DND-41 (cell line): ENCODE results near the gene TMEM88.
"Not testable (repeated sequence)": the region's sequence is repeated elsewhere in the genome, so short reads cannot be mapped to it uniquely, and the experiment has no call there.

ENCODE experiments used
- ATAC-seq: fragments of 200-7000 bp; cut with Tn5 transposase; 3 replicates; pipeline ENCODE4 v1.9.1; 2021; ENCODE audit warnings: low read depth; ENCODE audit not compliant: insufficient read depth
- DNase-seq: peaks from one replicate; pipeline ENCODE4 v3.0.0-alpha.2; 2020
- H2AFZ ChIP-seq: 2 replicates; pipeline ENCODE4 v1.6.0; 2012; ENCODE audit warnings: low read depth, low read length
- H3K27ac ChIP-seq: 2 replicates; pipeline ENCODE4 v1.5.1; 2012; ENCODE audit warnings: low read length, inconsistent platforms
- H3K27me3 ChIP-seq: fragments of 200-600 bp; sonication (generic); 2 replicates; pipeline ENCODE4 v1.6.0; 2012; ENCODE audit warnings: low read length, mild to moderate bottlenecking, inconsistent platforms; ENCODE audit not compliant: insufficient read depth, poor library complexity
- H3K36me3 ChIP-seq: 2 replicates; pipeline ENCODE4 v1.5.1; 2012; ENCODE audit warnings: low read length, inconsistent platforms; ENCODE audit not compliant: insufficient read depth
- H3K4me1 ChIP-seq: 2 replicates; pipeline ENCODE4 v1.5.1; 2012; ENCODE audit warnings: mild to moderate bottlenecking, low read length; ENCODE audit not compliant: insufficient read depth
- H3K4me2 ChIP-seq: 2 replicates; pipeline ENCODE4 v1.6.0; 2012; ENCODE audit warnings: mild to moderate bottlenecking, moderate library complexity, low read length, inconsistent platforms; ENCODE audit not compliant: insufficient read depth
- H3K4me3 ChIP-seq, 2 experiments: fragments of 200-600 bp in 1 of 2; shearing (Covaris generic) in 1 of 2; 2 replicates each; pipeline ENCODE4 v1.5.1; 2012 to 2016; ENCODE audit warnings: inconsistent platforms in 2 of 2, low read length in 2 of 2, mild to moderate bottlenecking in 2 of 2, low read depth in 1 of 2, moderate library complexity in 1 of 2
- H3K79me2 ChIP-seq: 2 replicates; pipeline ENCODE4 v1.6.0; 2012; ENCODE audit warnings: low read length, inconsistent platforms; ENCODE audit not compliant: insufficient read depth
- H3K9ac ChIP-seq: 2 replicates; pipeline ENCODE4 v1.6.0; 2012; ENCODE audit warnings: low read depth, mild to moderate bottlenecking, inconsistent platforms, low read length, moderate library complexity
- H3K9me3 ChIP-seq: 2 replicates; pipeline ENCODE4 v1.5.1; 2012; ENCODE audit warnings: low read length, moderate library complexity, mild to moderate bottlenecking, inconsistent platforms; ENCODE audit not compliant: insufficient read depth, severe bottlenecking
- H4K20me1 ChIP-seq: 2 replicates; pipeline ENCODE4 v1.6.0; 2012; ENCODE audit warnings: low read length; ENCODE audit not compliant: insufficient read depth
- EZH2 ChIP-seq: IDR thresholded peaks from 3 replicates; pipeline ENCODE4 v1.6.1; 2012; ENCODE audit warnings: borderline replicate concordance, low read depth, mild to moderate bottlenecking, moderate library complexity, low read length, inconsistent platforms; ENCODE audit not compliant: severe bottlenecking
- TF ChIP-seq, protein P1 (sequence below): IDR thresholded peaks from 2 replicates; pipeline ENCODE4 v1.5.1; 2012; ENCODE audit warnings: borderline replicate concordance, low read length, moderate library complexity, mild to moderate bottlenecking; ENCODE audit not compliant: poor library complexity, severe bottlenecking; ENCODE audit errors: extremely low read depth

Gene TMEM88

DNA sequence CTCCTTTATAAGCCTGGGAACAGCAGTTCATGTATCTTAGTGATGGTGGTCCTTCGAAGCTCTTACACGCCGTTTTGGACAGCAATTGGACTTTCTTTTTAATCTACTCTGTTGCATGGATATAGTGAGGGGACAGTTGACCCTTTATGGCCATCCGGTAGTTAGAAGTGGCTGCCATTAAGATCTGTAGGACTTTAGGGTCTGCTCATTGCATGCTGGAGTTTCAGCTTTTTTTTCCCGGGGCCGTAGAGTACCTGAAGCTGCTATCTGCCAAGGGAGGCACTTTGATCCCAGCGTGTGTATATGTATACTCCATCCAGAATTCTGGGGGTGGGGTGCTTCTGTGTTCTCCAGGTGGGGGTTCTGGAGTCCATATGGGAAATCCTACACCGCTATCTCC is 4.2 kb downstream of the TMEM88 start:
- Histone ChIP-seq H3K36me3 (peaks cover 26% of the 10 kb centered on the region), H4K20me1 (no peaks in the 10 kb centered on the region; the same call in 1 of the 2 replicates), H3K27ac (peak overlapping the region; percentile 98; the same call in 1 of the 2 replicates), H3K79me2 (peaks cover 35% of the 10 kb centered on the region), H2AFZ (no peak overlapping the region), H3K9ac (peak overlapping the region; percentile 79), H3K4me1 (peaks cover 38% of the 10 kb centered on the region), H3K9me3 (no peaks in the 10 kb centered on the region), H3K27me3 (no peaks in the 10 kb centered on the region), H3K4me2 (peak overlapping the region; percentile 100), H3K4me3 (peak overlapping the region in 1 of 2 experiments; percentile 73; a peak in 3 of 4 replicates)
- ATAC-seq (no peak), DNase-seq (no peak)
- TF ChIP-seq EZH2, result no peak
- TF ChIP-seq, protein P1, sequence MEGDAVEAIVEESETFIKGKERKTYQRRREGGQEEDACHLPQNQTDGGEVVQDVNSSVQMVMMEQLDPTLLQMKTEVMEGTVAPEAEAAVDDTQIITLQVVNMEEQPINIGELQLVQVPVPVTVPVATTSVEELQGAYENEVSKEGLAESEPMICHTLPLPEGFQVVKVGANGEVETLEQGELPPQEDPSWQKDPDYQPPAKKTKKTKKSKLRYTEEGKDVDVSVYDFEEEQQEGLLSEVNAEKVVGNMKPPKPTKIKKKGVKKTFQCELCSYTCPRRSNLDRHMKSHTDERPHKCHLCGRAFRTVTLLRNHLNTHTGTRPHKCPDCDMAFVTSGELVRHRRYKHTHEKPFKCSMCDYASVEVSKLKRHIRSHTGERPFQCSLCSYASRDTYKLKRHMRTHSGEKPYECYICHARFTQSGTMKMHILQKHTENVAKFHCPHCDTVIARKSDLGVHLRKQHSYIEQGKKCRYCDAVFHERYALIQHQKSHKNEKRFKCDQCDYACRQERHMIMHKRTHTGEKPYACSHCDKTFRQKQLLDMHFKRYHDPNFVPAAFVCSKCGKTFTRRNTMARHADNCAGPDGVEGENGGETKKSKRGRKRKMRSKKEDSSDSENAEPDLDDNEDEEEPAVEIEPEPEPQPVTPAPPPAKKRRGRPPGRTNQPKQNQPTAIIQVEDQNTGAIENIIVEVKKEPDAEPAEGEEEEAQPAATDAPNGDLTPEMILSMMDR, result no peak

DNA sequence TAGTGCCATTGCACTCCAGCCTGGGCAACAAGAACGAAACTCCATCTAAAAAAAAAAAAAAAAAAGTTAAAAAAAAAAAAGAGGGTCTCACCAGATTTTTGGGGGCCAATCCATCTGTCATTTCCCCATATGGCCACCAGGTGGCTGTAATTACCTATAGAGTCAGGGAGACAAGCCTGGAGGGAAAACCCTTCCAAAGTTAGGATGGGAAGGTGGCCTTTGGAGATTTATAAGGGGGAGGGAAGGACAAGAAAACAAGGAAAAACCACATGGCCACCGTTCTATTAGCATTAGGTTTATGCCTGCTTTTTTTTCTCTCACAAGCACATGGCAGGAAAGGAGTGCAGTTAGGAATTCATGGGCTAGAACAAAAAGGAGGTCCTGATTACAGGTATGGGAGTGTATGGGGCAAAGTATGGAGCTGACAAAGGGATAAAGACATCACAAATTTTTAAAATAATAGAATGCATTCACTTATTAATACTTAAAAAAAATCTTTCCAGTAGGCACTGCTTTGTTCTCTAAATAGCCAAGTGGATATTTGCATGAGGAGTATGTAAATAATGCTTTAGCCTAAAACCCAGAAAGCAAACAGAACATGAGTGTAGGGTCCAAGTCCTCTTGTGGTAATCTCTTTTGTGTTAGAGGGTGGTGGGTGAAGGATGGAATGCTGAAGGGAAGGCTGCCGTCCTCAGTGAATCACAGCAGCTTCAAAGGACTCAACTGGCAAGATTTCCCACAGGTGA is 8.0 kb downstream of the TMEM88 start:
- H2AFZ ChIP-seq, result no peak overlapping the region
- peaks cover 17% of the 10 kb centered on the region for H3K79me2 ChIP-seq
- ATAC-seq (no peak), DNase-seq (peak; percentile 66)
- H3K27me3 ChIP-seq, result no peaks in the 10 kb centered on the region
- H3K9me3 ChIP-seq, result no peaks in the 10 kb centered on the region
- no peak overlapping the region for H3K27ac ChIP-seq
- H3K4me1 ChIP-seq, result peaks cover 19% of the 10 kb centered on the region
- no peak for TF ChIP-seq EZH2
- TF ChIP-seq, protein P1, result peak; percentile 77
- no peak overlapping the region for H3K4me3 ChIP-seq
- H3K36me3 ChIP-seq, result peaks cover 18% of the 10 kb centered on the region
- H3K4me2 ChIP-seq, result no peak overlapping the region
- H4K20me1 ChIP-seq, result no peaks in the 10 kb centered on the region
- H3K9ac ChIP-seq, result no peak overlapping the region

DNA sequence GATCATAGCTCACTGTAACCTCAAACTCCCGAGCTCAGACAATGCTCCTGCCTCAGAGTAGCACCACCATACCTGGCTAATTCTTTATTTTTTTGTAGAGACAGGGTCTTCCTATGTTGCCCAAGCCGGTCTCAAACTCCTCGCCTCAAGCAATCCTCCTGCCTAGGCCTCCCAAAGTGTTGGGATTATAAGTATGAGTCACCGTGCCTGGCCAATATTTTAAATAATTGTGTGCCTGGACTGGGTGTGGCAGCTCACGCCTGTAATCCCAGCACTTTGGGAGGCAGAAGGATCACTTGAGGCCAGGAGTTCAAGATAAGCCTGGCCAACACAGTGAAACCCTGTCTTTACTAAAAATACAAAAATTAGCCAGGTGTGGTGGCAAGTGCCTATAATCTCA is 9.5 kb downstream of the TMEM88 start:
- H3K9ac ChIP-seq, H4K20me1 ChIP-seq, H2AFZ ChIP-seq, H3K79me2 ChIP-seq, ATAC-seq, H3K4me3 ChIP-seq, H3K4me2 ChIP-seq, H3K4me1 ChIP-seq, H3K27me3 ChIP-seq, DNase-seq, H3K27ac ChIP-seq, H3K9me3 ChIP-seq: not testable (repeated sequence)
- H3K36me3 ChIP-seq, result peaks cover 14% of the 10 kb centered on the region

DNA sequence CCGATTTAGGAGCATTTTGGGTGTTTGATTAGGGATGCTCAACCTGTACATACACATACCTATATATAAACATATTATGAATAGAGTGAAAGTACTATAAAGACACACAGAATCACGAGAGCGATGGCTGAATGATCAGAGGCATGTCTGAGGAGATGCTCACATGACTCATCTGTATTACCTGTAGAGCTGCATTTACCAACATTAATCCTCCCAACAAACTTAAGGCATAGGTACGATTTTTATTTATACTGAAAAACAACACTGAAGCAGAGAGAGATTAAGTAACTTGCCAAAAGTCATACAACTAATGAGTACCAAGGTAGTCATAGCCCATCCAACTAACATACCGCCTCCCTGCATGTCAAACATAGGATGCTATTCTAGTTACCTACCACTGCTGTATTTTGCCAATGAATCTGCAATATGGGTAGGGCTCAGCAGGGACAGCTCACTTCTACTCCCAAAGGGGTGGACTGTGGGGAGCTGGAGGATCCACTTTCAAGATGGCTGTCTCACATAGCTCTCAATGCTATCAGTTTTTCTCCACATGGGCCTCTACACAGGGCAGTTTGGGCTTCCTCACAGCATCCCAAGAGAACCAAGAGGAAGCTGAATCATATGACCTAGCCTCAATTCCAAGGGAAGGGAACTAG is 10.3 kb downstream of the TMEM88 start:
- Histone ChIP-seq H4K20me1 (no peaks in the 10 kb centered on the region), H3K9ac (no peak overlapping the region), H3K79me2 (no peaks in the 10 kb centered on the region), H3K27ac (no peak overlapping the region), H3K4me2 (no peak overlapping the region), H2AFZ (no peak overlapping the region), H3K27me3 (no peaks in the 10 kb centered on the region), H3K9me3 (no peaks in the 10 kb centered on the region), H3K4me1 (no peaks in the 10 kb centered on the region), H3K4me3 (no peak overlapping the region), H3K36me3 (peaks cover 7% of the 10 kb centered on the region; the same call in 1 of the 2 replicates)
- no peak for TF ChIP-seq EZH2
- TF ChIP-seq, protein P1, result no peak
- DNase-seq, result no peak
- ATAC-seq, result no peak
